GM23248 (cell line): ENCODE results near the gene UBE2I. TPM values are rescaled to one million over a fixed set of nuclear protein-coding genes. Genes with fewer than 3 reads are reported as not detected.

ENCODE experiments used
- DNase-seq: peaks from one replicate; pipeline ENCODE4 v3.0.0-alpha.2; 2015
- H2AFZ ChIP-seq: fragments of 200-600 bp; sonication (generic); 2 replicates; pipeline ENCODE4 v1.6.1; 2016; ENCODE audit warnings: antibody characterized with exemption
- H3F3A ChIP-seq: fragments of 200-600 bp; sonication (generic); 2 replicates; pipeline ENCODE4 v1.6.1; 2016; ENCODE audit warnings: mild to moderate bottlenecking, antibody characterized with exemption, mixed run types; ENCODE audit not compliant: insufficient read depth
- H3K27ac ChIP-seq: fragments of 200-600 bp; sonication (generic); 2 replicates; pipeline ENCODE4 v1.5.1; 2016; ENCODE audit warnings: mild to moderate bottlenecking
- H3K27me3 ChIP-seq: fragments of 200-600 bp; sonication (generic); replicated peaks from 2 replicates; pipeline ENCODE4 v1.6.1; 2016; ENCODE audit warnings: mild to moderate bottlenecking; ENCODE audit not compliant: insufficient read depth
- H3K36me3 ChIP-seq: fragments of 200-600 bp; sonication (generic); 2 replicates; pipeline ENCODE4 v1.6.1; 2016; ENCODE audit warnings: low read depth, mild to moderate bottlenecking
- H3K4me1 ChIP-seq: fragments of 200-600 bp; sonication (generic); 2 replicates; pipeline ENCODE4 v1.6.1; 2016; ENCODE audit warnings: mild to moderate bottlenecking; ENCODE audit not compliant: insufficient read depth
- H3K4me2 ChIP-seq: fragments of 200-600 bp; sonication (generic); one replicate; pipeline ENCODE4 v1.6.1; 2016; ENCODE audit warnings: mild to moderate bottlenecking; ENCODE audit not compliant: unreplicated experiment
- H3K4me3 ChIP-seq: fragments of 200-600 bp; sonication (generic); 2 replicates; pipeline ENCODE4 v1.5.1; 2016; ENCODE audit warnings: mild to moderate bottlenecking
- H3K79me2 ChIP-seq: fragments of 200-600 bp; sonication (generic); 2 replicates; pipeline ENCODE4 v1.6.1; 2016; ENCODE audit warnings: mild to moderate bottlenecking; ENCODE audit not compliant: insufficient read depth
- H3K9ac ChIP-seq: fragments of 200-600 bp; sonication (generic); 2 replicates; pipeline ENCODE4 v1.6.1; 2016; ENCODE audit warnings: mild to moderate bottlenecking
- H3K9me2 ChIP-seq: fragments of 200-600 bp; sonication (generic); 2 replicates; pipeline ENCODE4 v1.6.1; 2016; ENCODE audit warnings: mixed run types, mild to moderate bottlenecking, moderate library complexity; ENCODE audit not compliant: insufficient read depth
- H3K9me3 ChIP-seq: fragments of 200-600 bp; sonication (generic); one replicate; pipeline ENCODE4 v1.6.1; 2017; ENCODE audit warnings: low read depth
- H4K20me1 ChIP-seq: fragments of 200-600 bp; sonication (generic); 2 replicates; pipeline ENCODE4 v1.6.0; 2016; ENCODE audit not compliant: insufficient read depth
- EZH2 ChIP-seq: fragments of 200-600 bp; sonication (generic); IDR thresholded peaks from 2 replicates; pipeline ENCODE4 v1.6.1; 2018; ENCODE audit warnings: antibody characterized with exemption, mild to moderate bottlenecking; ENCODE audit not compliant: insufficient read depth, poor library complexity, severe bottlenecking
- EZH2phosphoT487 ChIP-seq: fragments of 200-600 bp; sonication (generic); IDR thresholded peaks from 2 replicates; pipeline ENCODE4 v1.6.1; 2018; ENCODE audit warnings: antibody characterized with exemption, moderate library complexity, mild to moderate bottlenecking, low read depth; ENCODE audit not compliant: insufficient read depth
- WGBS, 2 experiments: methylation state at CpG; one replicate each; pipeline ENCODE4 v1.1.6; 2015 to 2017; ENCODE audit warnings: low lambda C conversion rate in 2 of 2, low coverage in 1 of 2; ENCODE audit errors: missing lambda C conversion rate in 2 of 2; 5-methylcytosine and 5-hydroxymethylcytosine counted together
- in situ Hi-C: fragments of 300-500 bp; cut with MboI; formaldehyde crosslinking; loops from 2 replicates; pipeline ENCODE4 v1.15.0; 2020
- polyA plus RNA-seq: library from polyadenylated mRNA; unstranded; fragments of >200 nt; fragmentation: Nextera tagmentation; extraction: Ambion mirVana; gene quantifications from 2 replicates; pipeline ENCODE4 v1.2.1, GENCODE V29; 2016
- total RNA-seq: library from RNA; depleted of rRNA; stranded (reverse); fragments of >200 nt; shearing (Covaris generic); gene quantifications from 2 replicates; pipeline ENCODE4 v1.2.3, GENCODE V29; 2014

The UBE2I gene
- total and polyA plus RNA-seq, 2 experiments from 2014 or later = 77.7 to 134 TPM

DNA sequence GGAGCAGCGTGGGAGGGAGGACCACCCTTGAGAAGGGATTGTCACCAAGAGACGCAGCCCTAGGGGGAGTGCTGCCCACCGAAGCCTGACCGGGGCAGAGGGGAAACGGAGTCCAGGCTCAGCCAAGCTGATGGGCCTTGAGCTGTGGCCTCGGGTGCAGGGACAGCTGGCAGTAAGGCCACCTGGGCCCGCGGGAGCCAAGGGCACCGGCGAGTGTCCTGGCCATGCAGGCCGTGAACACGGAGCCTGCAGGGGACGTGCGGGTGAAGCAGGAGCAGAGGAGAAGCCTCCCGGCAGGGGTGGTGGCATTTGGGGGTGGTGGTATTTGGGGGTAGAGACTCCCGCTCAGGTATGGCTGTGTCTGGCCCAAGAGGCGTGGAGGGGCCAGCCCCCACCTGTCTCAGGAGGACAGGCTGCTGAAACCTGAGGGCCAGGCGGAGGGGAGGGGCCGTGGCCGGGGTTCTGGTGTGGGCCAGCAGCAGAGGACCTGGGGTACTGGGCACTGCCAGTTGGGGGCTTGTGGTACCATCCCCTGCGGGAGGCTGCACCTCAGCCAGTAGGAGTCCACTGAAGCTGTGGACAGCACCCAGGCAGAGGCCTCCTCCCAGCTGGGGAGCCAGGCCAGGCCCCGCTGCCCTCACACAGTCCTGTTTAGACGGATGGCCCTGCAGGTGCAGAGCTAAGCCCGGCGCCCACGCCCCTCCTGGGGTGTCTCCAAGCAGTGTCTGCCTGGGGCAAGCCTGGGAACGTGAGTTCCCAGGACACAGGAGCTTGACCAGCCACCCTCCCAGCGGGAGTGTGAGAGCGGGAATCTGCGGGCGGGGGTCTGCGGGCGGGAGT, 46.8 kb downstream of the UBE2I start:
- Histone ChIP-seq H3K9me2 (no peaks in the 10 kb centered on the region), H2AFZ (no peak overlapping the region), H3K79me2 (peaks cover 96% of the 10 kb centered on the region), H3K4me2 (no peak overlapping the region), H3K4me1 (peaks cover 7% of the 10 kb centered on the region; the same call in 1 of the 2 replicates), H3K9me3 (no peaks in the 10 kb centered on the region), H3K4me3 (no peak overlapping the region), H3F3A (no peaks in the 10 kb centered on the region), H3K9ac (no peak overlapping the region), H3K27me3 (no peaks in the 10 kb centered on the region), H3K27ac (no peak overlapping the region), H4K20me1 (no peaks in the 10 kb centered on the region), H3K36me3 (no peaks in the 10 kb centered on the region)
- TF ChIP-seq EZH2 (no peak), EZH2phosphoT487 (no peak)
- WGBS, 2 experiments = 82 to 84% methylated on average over 20 to 33 of the region's 33 CpGs
- no peak for DNase-seq
- in situ Hi-C loops = no loop called here

DNA sequence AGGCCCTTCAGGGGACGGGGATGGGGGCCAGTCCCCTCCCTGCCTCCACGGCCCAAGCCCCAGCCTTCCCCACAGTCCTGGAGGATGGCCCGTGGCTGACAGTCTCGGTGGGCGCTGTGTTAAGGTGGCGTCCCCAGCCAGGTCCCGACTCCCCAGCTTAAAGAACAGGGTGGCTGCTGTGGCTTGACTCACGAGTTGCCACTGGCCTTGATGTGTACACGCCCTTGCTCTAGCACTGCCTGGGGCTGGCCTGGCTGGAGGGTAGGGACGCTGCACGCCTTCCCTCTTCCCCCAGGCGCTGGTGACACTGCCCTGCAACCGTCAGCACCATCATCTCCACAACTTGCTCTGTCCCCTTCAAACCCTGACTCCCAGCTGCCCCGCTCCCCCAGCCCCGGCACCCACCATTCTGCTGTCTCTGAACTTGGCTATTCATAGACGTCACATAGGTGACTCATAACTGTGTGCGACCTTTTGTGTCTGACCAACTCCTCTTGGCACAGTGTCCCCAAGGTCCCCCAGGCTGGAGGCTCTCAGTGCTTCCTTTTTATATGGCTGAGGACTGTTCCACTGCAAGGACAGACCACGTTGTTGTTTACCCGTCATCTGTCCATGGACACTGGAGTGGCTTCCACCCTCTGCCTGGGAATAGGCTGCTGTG, 48.6 kb downstream of the UBE2I start:
- Histone ChIP-seq H2AFZ (no peak overlapping the region), H3K9me3 (no peaks in the 10 kb centered on the region), H3K4me1 (peaks cover 2% of the 10 kb centered on the region; the same call in 1 of the 2 replicates), H3K4me3 (no peak overlapping the region), H3K79me2 (peaks cover 98% of the 10 kb centered on the region), H3K9ac (no peak overlapping the region), H3F3A (no peaks in the 10 kb centered on the region), H3K36me3 (peaks cover 4% of the 10 kb centered on the region; the same call in 1 of the 2 replicates), H4K20me1 (no peaks in the 10 kb centered on the region), H3K9me2 (no peaks in the 10 kb centered on the region), H3K27ac (no peak overlapping the region), H3K4me2 (no peak overlapping the region), H3K27me3 (no peaks in the 10 kb centered on the region)
- TF ChIP-seq EZH2phosphoT487 (no peak), EZH2 (no peak)
- WGBS, 2 experiments = 66 to 74% methylated on average over 12 to 19 of the region's 19 CpGs
- peak; percentile 36 for DNase-seq
- in situ Hi-C loops = no loop called here

DNA sequence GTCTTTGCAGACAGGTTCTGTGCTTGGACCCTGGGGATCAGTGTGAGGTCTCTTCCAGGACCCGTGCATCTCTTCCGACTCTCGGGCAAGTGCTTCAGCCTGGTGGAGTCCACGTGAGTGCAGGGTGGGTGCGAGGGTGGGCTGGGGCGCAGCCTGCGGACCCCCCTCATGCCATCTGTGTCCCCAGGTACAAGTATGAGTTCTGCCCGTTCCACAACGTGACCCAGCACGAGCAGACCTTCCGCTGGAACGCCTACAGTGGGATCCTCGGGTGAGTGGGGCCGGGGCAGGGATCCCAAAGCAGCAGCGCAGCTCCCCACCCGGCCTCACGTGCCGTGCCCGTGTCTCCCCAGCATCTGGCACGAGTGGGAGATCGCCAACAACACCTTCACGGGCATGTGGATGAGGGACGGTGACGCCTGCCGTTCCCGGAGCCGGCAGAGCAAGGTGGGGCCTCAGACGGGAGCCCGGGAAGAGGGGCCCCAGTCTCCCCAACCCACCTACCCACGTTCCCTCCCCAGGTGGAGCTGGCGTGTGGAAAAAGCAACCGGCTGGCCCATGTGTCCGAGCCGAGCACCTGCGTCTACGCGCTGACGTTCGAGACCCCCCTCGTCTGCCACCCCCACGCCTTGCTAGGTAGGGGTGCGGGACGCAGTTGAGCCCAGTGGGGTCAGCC, 52.4 kb downstream of the UBE2I start:
- no peak for DNase-seq
- Histone ChIP-seq H3K27me3 (no peaks in the 10 kb centered on the region), H4K20me1 (no peaks in the 10 kb centered on the region), H3K9me2 (no peaks in the 10 kb centered on the region), H2AFZ (no peak overlapping the region), H3K4me3 (no peak overlapping the region), H3K4me2 (no peak overlapping the region), H3K27ac (no peak overlapping the region), H3K36me3 (peaks cover 14% of the 10 kb centered on the region), H3K4me1 (no peaks in the 10 kb centered on the region), H3K9me3 (no peaks in the 10 kb centered on the region), H3F3A (no peaks in the 10 kb centered on the region), H3K79me2 (peaks cover 69% of the 10 kb centered on the region), H3K9ac (no peak overlapping the region)
- WGBS, 2 experiments = 91% methylated on average over 32 to 43 of the region's 43 CpGs
- TF ChIP-seq EZH2 (no peak), EZH2phosphoT487 (no peak)
- in situ Hi-C loops = no loop called here

DNA sequence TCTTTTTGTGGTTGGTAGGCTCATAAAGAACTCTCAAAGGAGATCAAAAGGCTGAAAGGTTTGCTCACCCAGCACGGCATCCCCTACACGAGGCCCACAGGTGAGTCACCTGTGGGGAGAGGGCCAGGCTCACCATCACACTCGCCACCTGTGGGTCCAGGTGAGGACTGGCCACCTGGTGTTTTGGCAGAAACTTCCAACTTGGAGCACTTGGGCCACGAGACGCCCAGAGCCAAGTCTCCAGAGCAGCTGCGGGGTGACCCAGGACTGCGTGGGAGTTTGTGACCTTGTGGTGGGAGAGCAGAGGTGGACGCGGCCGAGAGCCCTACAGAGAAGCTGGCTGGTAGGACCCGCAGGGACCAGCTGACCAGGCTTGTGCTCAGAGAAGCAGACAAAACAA, 53.4 kb downstream of the UBE2I start:
- Histone ChIP-seq H2AFZ (no peak overlapping the region), H3K27me3 (no peaks in the 10 kb centered on the region), H3K27ac (no peak overlapping the region), H3K4me3 (no peak overlapping the region), H3K4me1 (no peaks in the 10 kb centered on the region), H3K9ac (no peak overlapping the region), H3K36me3 (peaks cover 14% of the 10 kb centered on the region), H3K79me2 (peaks cover 61% of the 10 kb centered on the region), H4K20me1 (no peaks in the 10 kb centered on the region), H3F3A (no peaks in the 10 kb centered on the region), H3K9me2 (no peaks in the 10 kb centered on the region), H3K9me3 (no peaks in the 10 kb centered on the region), H3K4me2 (no peak overlapping the region)
- in situ Hi-C loops = no loop called here
- no peak for TF ChIP-seq EZH2phosphoT487
- TF ChIP-seq EZH2 = no peak
- 93 to 94% methylated on average over 11 of the region's 11 CpGs for WGBS, 2 experiments
- DNase-seq = no peak
